Endothelial cell of umbilical vein (primary cell): ENCODE measurements around the gene SH3GL3. TPM values are rescaled to one million over a fixed set of nuclear protein-coding genes. Genes with fewer than 3 reads are reported as not detected.

Source experiments
- BruUV-seq: library from RNA; stranded (reverse); fragments of 400-500 nt; replicated peaks from 2 replicates; lab custom pipeline; 2021; lab: Mats Ljungman, UMichigan
- CTCF ChIA-PET: fragments of 300-600, 350-600 bp; sonication (Branson Sonifier 250); formaldehyde crosslinking; loops from one replicate; lab custom pipeline; 2021; ENCODE audit warnings: antibody characterized with exemption, inconsistent platforms; lab: Charles Lee
- POLR2A ChIA-PET: fragments of 300-600, 350-600 bp; sonication (Branson Sonifier 250); formaldehyde crosslinking; loops from one replicate; lab custom pipeline; 2021; ENCODE audit warnings: antibody characterized with exemption, inconsistent platforms; lab: Charles Lee
- DNase-seq: peaks from one replicate; pipeline ENCODE4 v3.0.0-alpha.2; 2011; ENCODE audit warnings: low read depth, low spot score
- FAIRE-seq: peaks from 2 replicates; lab custom pipeline; 2011; peaks lifted over from hg19 to GRCh38; lab: Jason Lieb, UNC
- H2AFZ ChIP-seq: 2 replicates; pipeline ENCODE4 v1.6.0; 2012; ENCODE audit warnings: low read depth, low read length, control low read depth, inconsistent platforms
- H3K27ac ChIP-seq: 2 replicates; pipeline ENCODE4 v1.5.1; 2011; ENCODE audit warnings: low read depth, mild to moderate bottlenecking, control low read depth, low read length, moderate library complexity; ENCODE audit not compliant: insufficient read depth
- H3K27me3 ChIP-seq, 2 experiments: 2 replicates each; pipeline versions ENCODE4 v1.6.0 to v1.6.1; 2011; ENCODE audit warnings: low read length in 2 of 2, mixed read lengths in 1 of 2; ENCODE audit not compliant: control insufficient read depth in 2 of 2, insufficient read depth in 2 of 2
- H3K36me3 ChIP-seq, 2 experiments: 2 replicates in 1 of 2; 3 replicates in 1 of 2; pipeline ENCODE4 v1.5.1; 2011; ENCODE audit warnings: low read length in 2 of 2, mild to moderate bottlenecking in 1 of 2, moderate library complexity in 1 of 2; ENCODE audit not compliant: control insufficient read depth in 2 of 2, insufficient read depth in 2 of 2; ENCODE audit errors: extremely low read depth in 1 of 2
- H3K4me1 ChIP-seq: 3 replicates; pipeline ENCODE4 v1.5.1; 2011; ENCODE audit warnings: mild to moderate bottlenecking, low read length; ENCODE audit not compliant: control insufficient read depth, insufficient read depth; ENCODE audit errors: extremely low read depth
- H3K4me2 ChIP-seq: 2 replicates; pipeline ENCODE4 v1.6.1; 2011; ENCODE audit warnings: low read length, control low read depth, mixed read lengths; ENCODE audit not compliant: insufficient read depth
- H3K4me3 ChIP-seq, 3 experiments: fragments of 200-600 bp in 1 of 3; sonication (generic), shearing (Covaris generic) in 1 of 3; replicated peaks in 1 of 3; 2 replicates each; pipeline ENCODE4 v1.5.1; 2011 to 2016; ENCODE audit warnings: control low read depth in 3 of 3, low read length in 3 of 3, mild to moderate bottlenecking in 2 of 3, inconsistent platforms in 1 of 3, low read depth in 1 of 3, moderate library complexity in 1 of 3; ENCODE audit not compliant: insufficient read depth in 1 of 3
- H3K79me2 ChIP-seq: 2 replicates; pipeline ENCODE4 v1.6.0; 2012; ENCODE audit warnings: low read length, inconsistent platforms; ENCODE audit not compliant: control insufficient read depth, insufficient read depth
- H3K9ac ChIP-seq: replicated peaks from 2 replicates; pipeline ENCODE3; 2011; ENCODE audit warnings: low read length, control low read depth; ENCODE audit not compliant: insufficient read depth; ENCODE audit errors: extremely low read depth
- H3K9me1 ChIP-seq: replicated peaks from 3 replicates; pipeline ENCODE4 v1.6.0; 2011; ENCODE audit warnings: mild to moderate bottlenecking, low read length; ENCODE audit not compliant: control insufficient read depth, insufficient read depth; ENCODE audit errors: extremely low read depth
- H3K9me3 ChIP-seq: replicated peaks from 2 replicates; pipeline ENCODE4 v1.5.1; 2012; ENCODE audit warnings: low read length, inconsistent platforms; ENCODE audit not compliant: control insufficient read depth, insufficient read depth
- H4K20me1 ChIP-seq: replicated peaks from 2 replicates; pipeline ENCODE3; 2011; ENCODE audit warnings: mild to moderate bottlenecking, low read length; ENCODE audit not compliant: control insufficient read depth, insufficient read depth; ENCODE audit errors: extremely low read depth
- JUN ChIP-seq: IDR thresholded peaks from 2 replicates; pipeline ENCODE4 v1.6.1; 2011; ENCODE audit warnings: borderline replicate concordance, low read depth; ENCODE audit not compliant: insufficient read length, insufficient read depth
- MYC ChIP-seq: IDR thresholded peaks from one replicate; pipeline ENCODE4 v1.6.1; 2011; ENCODE audit warnings: mild to moderate bottlenecking, low read depth, low read length
- POLR2AphosphoS5 ChIP-seq: IDR thresholded peaks from 2 replicates; pipeline ENCODE4 v1.6.1; 2012; ENCODE audit warnings: low read depth, mild to moderate bottlenecking, control low read depth, low read length, moderate library complexity; ENCODE audit not compliant: insufficient read depth
- dilution Hi-C: fragments of 300-500 bp; cut with MboI; formaldehyde crosslinking; loops from one replicate; pipeline ENCODE4 v1.15.0; 2019; ENCODE audit warnings: low sequenced_read_pairs; ENCODE audit not compliant: extremely low pct_ligation_motif_present
- intact Hi-C: fragments of 100-400 bp; cut with micrococcal nuclease; formaldehyde crosslinking; loops from one replicate; pipeline ENCODE4 v1.10.0; 2022
- polyA plus RNA-seq, 4 experiments: library from polyadenylated mRNA; depleted of rRNA in 3 of 4; stranded (reverse) in 3 of 4; unstranded in 1 of 4; fragments of >200 nt; gene quantifications; 2 replicates each; pipeline versions ENCODE4 v1.2.1 to v1.2.3, GENCODE V29; 2011 to 2012; ENCODE audit warnings: missing spikeins in 1 of 4
- total RNA-seq: library from RNA; stranded (reverse); gene quantifications from 2 replicates; pipeline ENCODE4 v1.2.3, GENCODE V29; 2021
- TF ChIP-seq, protein P1 (sequence below), 2 donors: IDR thresholded peaks; 1 replicate in 1 of 2; 2 replicates in 1 of 2; pipeline ENCODE4 v1.5.1; 2011; ENCODE audit warnings: low read length in 2 of 2, mild to moderate bottlenecking in 2 of 2, moderate library complexity in 2 of 2, control low read depth in 1 of 2, inconsistent platforms in 1 of 2, low read depth in 1 of 2; ENCODE audit not compliant: insufficient read depth in 1 of 2; ENCODE audit errors: extremely low read depth in 1 of 2

The SH3GL3 gene
- total and polyA plus RNA-seq, 2 donors (not counting 3 experiments of a cell fraction or from before 2014, with no cell fraction given), result not detected

DNA sequence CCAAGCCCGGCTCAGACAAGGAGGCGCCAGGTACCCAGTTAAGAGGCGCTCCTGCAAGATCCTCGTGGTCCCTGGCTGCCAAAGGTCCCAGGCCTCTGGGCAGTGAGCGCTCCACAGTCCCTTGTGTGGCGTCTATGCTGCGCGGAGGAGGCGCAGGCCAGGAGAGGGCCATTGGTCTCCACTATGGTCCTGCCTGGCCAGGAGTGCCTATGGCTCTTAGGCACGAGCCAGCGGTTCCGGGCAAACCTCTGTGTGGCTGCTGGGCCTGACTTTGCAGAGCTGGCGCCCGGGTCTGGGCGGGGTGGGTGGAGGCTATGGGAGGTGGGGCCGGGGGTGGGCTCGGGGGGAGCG, 206.1 kb downstream of the SH3GL3 start:
- Histone ChIP-seq H2AFZ (no peak overlapping the region), H3K9me1 (no peaks in the 10 kb centered on the region), H3K36me3 (no peaks in the 10 kb centered on the region), H3K9me3 (no peaks in the 10 kb centered on the region), H3K4me2 (no peak overlapping the region), H3K27ac (no peak overlapping the region), H3K4me3 (no peak overlapping the region), H3K4me1 (no peaks in the 10 kb centered on the region), H3K27me3 (peaks cover 19 to 20% of the 10 kb centered on the region in 2 experiments), H3K79me2 (no peaks in the 10 kb centered on the region), H3K9ac (no peak overlapping the region), H4K20me1 (no peaks in the 10 kb centered on the region)
- BruUV-seq, result no TSS peak
- DNase-seq, result no peak
- POLR2A ChIA-PET, result no interaction called here
- FAIRE-seq, result no peak
- intact Hi-C loops (no loop called here), dilution Hi-C loops (no loop called here)
- TF ChIP-seq MYC, result no peak
- no peak for TF ChIP-seq POLR2AphosphoS5
- CTCF ChIA-PET, result no interaction called here

DNA sequence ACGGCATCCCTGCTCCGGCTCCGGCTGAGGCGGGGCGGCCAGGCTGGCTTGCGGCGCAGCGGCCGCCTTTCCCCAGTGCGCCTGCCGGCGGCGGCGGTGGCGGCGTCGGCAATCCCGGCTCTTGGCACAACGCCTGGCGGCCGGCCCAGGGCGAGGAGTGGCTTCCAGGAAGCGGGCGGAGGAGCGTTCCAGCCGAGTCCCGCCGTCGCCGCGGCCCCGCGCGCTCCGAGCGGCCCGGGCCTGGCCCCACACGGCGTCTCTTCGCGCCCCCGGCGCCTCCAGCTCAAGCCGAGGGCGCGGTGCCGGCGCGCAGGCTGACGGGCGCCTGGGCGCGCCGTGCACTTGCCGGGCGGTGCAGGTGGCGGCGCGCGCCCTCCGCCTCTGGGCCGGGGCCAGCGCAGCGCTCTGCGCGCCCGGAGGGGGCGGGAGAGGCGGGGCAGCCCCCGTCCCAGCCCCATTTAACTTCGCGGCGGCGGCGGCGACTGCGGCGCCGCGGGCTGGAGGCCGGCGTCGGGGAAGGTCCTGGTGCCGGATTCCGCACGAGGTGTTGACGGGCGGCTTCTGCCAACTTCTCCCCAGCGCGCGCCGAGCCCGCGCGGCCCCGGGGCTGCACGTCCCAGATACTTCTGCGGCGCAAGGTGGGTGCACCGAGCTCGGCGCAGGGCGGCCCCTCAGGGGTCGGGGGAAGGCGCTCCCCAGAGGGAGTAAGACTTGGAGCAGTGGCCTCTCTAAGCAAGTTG, 206.7 kb downstream of the SH3GL3 start, which contains the start of gene ADAMTSL3:
Gene ADAMTSL3 (plus strand): TSS at position 485 of the 740 bp plus-strand sequence. CDS start 1,639 bp downstream, outside the sequence.
- no peak for FAIRE-seq
- ChIA-PET POLR2A (no interaction called here), CTCF (no interaction called here)
- Histone ChIP-seq H3K4me3 (no peak within 1 kb of the TSS), H2AFZ (no peak within 1 kb of the TSS), H3K4me2 (no peak within 1 kb of the TSS), H3K27me3 (peaks cover 19 to 20% of the 10 kb centered on the region in 2 experiments), H4K20me1 (no peaks in the 10 kb centered on the region), H3K36me3 (no peaks in the 10 kb centered on the region), H3K27ac (no peak within 1 kb of the TSS), H3K79me2 (no peaks in the 10 kb centered on the region), H3K9me3 (no peaks in the 10 kb centered on the region), H3K4me1 (no peaks in the 10 kb centered on the region), H3K9ac (no peak within 1 kb of the TSS), H3K9me1 (no peaks in the 10 kb centered on the region)
- dilution Hi-C loops, result no loop called here
- no peak for TF ChIP-seq JUN
- TF ChIP-seq, protein P1, sequence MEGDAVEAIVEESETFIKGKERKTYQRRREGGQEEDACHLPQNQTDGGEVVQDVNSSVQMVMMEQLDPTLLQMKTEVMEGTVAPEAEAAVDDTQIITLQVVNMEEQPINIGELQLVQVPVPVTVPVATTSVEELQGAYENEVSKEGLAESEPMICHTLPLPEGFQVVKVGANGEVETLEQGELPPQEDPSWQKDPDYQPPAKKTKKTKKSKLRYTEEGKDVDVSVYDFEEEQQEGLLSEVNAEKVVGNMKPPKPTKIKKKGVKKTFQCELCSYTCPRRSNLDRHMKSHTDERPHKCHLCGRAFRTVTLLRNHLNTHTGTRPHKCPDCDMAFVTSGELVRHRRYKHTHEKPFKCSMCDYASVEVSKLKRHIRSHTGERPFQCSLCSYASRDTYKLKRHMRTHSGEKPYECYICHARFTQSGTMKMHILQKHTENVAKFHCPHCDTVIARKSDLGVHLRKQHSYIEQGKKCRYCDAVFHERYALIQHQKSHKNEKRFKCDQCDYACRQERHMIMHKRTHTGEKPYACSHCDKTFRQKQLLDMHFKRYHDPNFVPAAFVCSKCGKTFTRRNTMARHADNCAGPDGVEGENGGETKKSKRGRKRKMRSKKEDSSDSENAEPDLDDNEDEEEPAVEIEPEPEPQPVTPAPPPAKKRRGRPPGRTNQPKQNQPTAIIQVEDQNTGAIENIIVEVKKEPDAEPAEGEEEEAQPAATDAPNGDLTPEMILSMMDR (IDR thresholded peaks at IDR 0.05; ENCODE audit: extremely low read depth in 1 of 2, insufficient read depth in 1 of 2, low read depth in 1 of 2, low read length in 2 of 2), result no peak
- DNase-seq, result no peak
- intact Hi-C loops, result no loop called here
- no TSS peak for BruUV-seq
